SU-DHL-6 (cell line): ENCODE data around the gene ERC1.

Source experiments
- H2AFZ ChIP-seq: fragments of 200-600 bp; sonication (generic); 2 replicates; pipeline ENCODE4 v1.6.1; 2014; ENCODE audit warnings: low read depth, mild to moderate bottlenecking, moderate library complexity, mixed read lengths, antibody characterized with exemption, low read length; ENCODE audit not compliant: severe bottlenecking
- H3F3A ChIP-seq: fragments of 200-600 bp; shearing (Covaris generic); 2 replicates; pipeline ENCODE4 v1.6.0; 2016; ENCODE audit warnings: antibody characterized with exemption, mild to moderate bottlenecking; ENCODE audit not compliant: insufficient read depth
- H3K27ac ChIP-seq: fragments of 200-600 bp; sonication (generic); 2 replicates; pipeline ENCODE4 v1.5.1; 2016; ENCODE audit warnings: low read depth, mild to moderate bottlenecking, low read length, moderate library complexity, mixed read lengths
- H3K27me3 ChIP-seq: fragments of 200-600 bp; sonication (generic), shearing (Covaris generic); 2 replicates; pipeline ENCODE4 v1.6.0; 2014; ENCODE audit warnings: mild to moderate bottlenecking, low read length
- H3K36me3 ChIP-seq: fragments of 200-600 bp; sonication (generic); 2 replicates; pipeline ENCODE4 v1.6.1; 2014; ENCODE audit warnings: mild to moderate bottlenecking, low read length, mixed read lengths
- H3K4me2 ChIP-seq: fragments of 300-600, 200-600 bp; shearing (Covaris generic), sonication (generic); 2 replicates; pipeline ENCODE4 v1.6.0; 2014; ENCODE audit warnings: low read length, low read depth, mild to moderate bottlenecking; ENCODE audit not compliant: poor library complexity, severe bottlenecking
- H3K4me3 ChIP-seq: fragments of 200-600 bp; sonication (generic); 2 replicates; pipeline ENCODE4 v1.5.1; 2014; ENCODE audit warnings: antibody characterized with exemption, low read length, mild to moderate bottlenecking, mixed read lengths; ENCODE audit not compliant: insufficient read depth, poor library complexity, severe bottlenecking
- H3K79me2 ChIP-seq: fragments of 200-600 bp; sonication (generic); 2 replicates; pipeline ENCODE4 v1.6.1; 2014; ENCODE audit warnings: mild to moderate bottlenecking, low read length, moderate library complexity; ENCODE audit not compliant: insufficient read depth
- H3K9ac ChIP-seq: fragments of 200-600 bp; sonication (generic); 2 replicates; pipeline ENCODE4 v1.7.0; 2014; ENCODE audit warnings: mild to moderate bottlenecking, low read length
- H3K9me2 ChIP-seq: fragments of 200-600 bp; sonication (generic); replicated peaks from 2 replicates; pipeline ENCODE4 v1.6.1; 2014; ENCODE audit warnings: low read length; ENCODE audit not compliant: insufficient read depth
- H3K9me3 ChIP-seq: fragments of 200-600 bp; sonication (generic); 2 replicates; pipeline ENCODE4 v1.6.1; 2014; ENCODE audit warnings: low read length, mixed read lengths; ENCODE audit not compliant: insufficient read depth
- H4K20me1 ChIP-seq: fragments of 200-600 bp; sonication (generic); 2 replicates; pipeline ENCODE4 v1.6.1; 2014; ENCODE audit warnings: low read depth, mild to moderate bottlenecking, antibody characterized with exemption, low read length, moderate library complexity, mixed read lengths
- CTCF ChIP-seq: fragments of 200-600 bp; sonication (generic); IDR thresholded peaks from one replicate; pipeline ENCODE4 v1.5.1; 2017; ENCODE audit warnings: antibody characterized with exemption, mild to moderate bottlenecking, low read length, moderate library complexity; ENCODE audit not compliant: insufficient read depth, poor library complexity, severe bottlenecking
- EZH2phosphoT487 ChIP-seq: fragments of 200-600 bp; sonication (generic), shearing (Covaris generic); conservative IDR thresholded peaks from 2 replicates; pipeline ENCODE4 v1.6.1; 2018; ENCODE audit warnings: mild to moderate bottlenecking, antibody characterized with exemption, low read length, moderate library complexity, mixed read lengths

The ERC1 gene

GRCh38 chr12:1058423-1058822, 67.4 kb downstream of the ERC1 start:
- no peak overlapping the region for H3K4me2 ChIP-seq
- TF ChIP-seq CTCF: no peak
- H3K27me3 ChIP-seq: no peaks in the 10 kb centered on the region
- no peaks in the 10 kb centered on the region for H3K9me2 ChIP-seq
- no peak overlapping the region for H2AFZ ChIP-seq
- H3K36me3 ChIP-seq: no peaks in the 10 kb centered on the region; the same call in 1 of the 2 replicates
- H3K27ac ChIP-seq: no peak overlapping the region
- H3F3A ChIP-seq: no peaks in the 10 kb centered on the region
- peaks cover 3% of the 10 kb centered on the region; the same call in 1 of the 2 replicates for H3K9me3 ChIP-seq
- H3K9ac ChIP-seq: no peak overlapping the region
- no peaks in the 10 kb centered on the region for H4K20me1 ChIP-seq
- no peaks in the 10 kb centered on the region for H3K79me2 ChIP-seq
- H3K4me3 ChIP-seq: no peak overlapping the region

GRCh38 chr12:1059162-1059561, 68.1 kb downstream of the ERC1 start:
- Histone ChIP-seq H3K9me3 (peaks cover 10% of the 10 kb centered on the region; the same call in 1 of the 2 replicates), H2AFZ (no peak overlapping the region), H3K4me3 (no peak overlapping the region), H3K27ac (no peak overlapping the region), H3K27me3 (no peaks in the 10 kb centered on the region), H3K9me2 (no peaks in the 10 kb centered on the region), H3K4me2 (no peak overlapping the region), H4K20me1 (no peaks in the 10 kb centered on the region), H3F3A (no peaks in the 10 kb centered on the region), H3K79me2 (no peaks in the 10 kb centered on the region), H3K9ac (no peak overlapping the region), H3K36me3 (no peaks in the 10 kb centered on the region; the same call in 1 of the 2 replicates)
- TF ChIP-seq EZH2phosphoT487 (no peak), CTCF (no peak)

DNA sequence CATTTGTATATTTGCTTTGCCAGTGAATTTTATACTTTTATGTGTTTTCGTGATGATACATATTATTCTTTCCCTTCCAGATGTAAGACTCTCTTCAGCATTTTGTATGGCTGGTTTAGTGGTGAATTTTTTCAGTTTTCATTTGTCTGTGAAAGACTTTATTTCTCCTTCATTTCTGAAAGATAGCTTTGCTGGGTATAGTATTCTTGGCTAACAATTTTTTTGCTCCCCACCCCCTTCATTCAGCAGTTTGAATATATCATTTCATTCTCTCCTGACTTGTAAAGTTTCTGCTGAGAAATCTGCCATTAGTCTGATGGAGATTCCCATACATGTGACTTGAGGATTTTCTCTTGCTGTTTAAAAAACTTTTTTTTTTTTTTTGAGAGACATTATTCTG, 72.8 kb downstream of the ERC1 start:
- H3K9me2 ChIP-seq: no peaks in the 10 kb centered on the region
- H3K4me3 ChIP-seq: no peak overlapping the region
- H3K27me3 ChIP-seq: no peaks in the 10 kb centered on the region
- peaks cover 13% of the 10 kb centered on the region; the same call in 1 of the 2 replicates for H3K9me3 ChIP-seq
- H3K79me2 ChIP-seq: no peaks in the 10 kb centered on the region
- H2AFZ ChIP-seq: no peak overlapping the region
- H3K27ac ChIP-seq: no peak overlapping the region
- TF ChIP-seq CTCF: no peak
- no peak for TF ChIP-seq EZH2phosphoT487
- H3K9ac ChIP-seq: no peak overlapping the region
- no peaks in the 10 kb centered on the region for H3F3A ChIP-seq
- H3K36me3 ChIP-seq: no peaks in the 10 kb centered on the region; the same call in 1 of the 2 replicates
- H3K4me2 ChIP-seq: no peak overlapping the region
- H4K20me1 ChIP-seq: no peaks in the 10 kb centered on the region
